ENCODE results near the gene PRM1. TPM values are rescaled to one million over a fixed set of nuclear protein-coding genes. Genes with fewer than 3 reads are reported as not detected.

Gene PRM1
- total and polyA plus RNA-seq, 2 of the 13 experiments (the other 11 are each of a cell fraction or from before 2014, with no cell fraction given) = not detected

DNA sequence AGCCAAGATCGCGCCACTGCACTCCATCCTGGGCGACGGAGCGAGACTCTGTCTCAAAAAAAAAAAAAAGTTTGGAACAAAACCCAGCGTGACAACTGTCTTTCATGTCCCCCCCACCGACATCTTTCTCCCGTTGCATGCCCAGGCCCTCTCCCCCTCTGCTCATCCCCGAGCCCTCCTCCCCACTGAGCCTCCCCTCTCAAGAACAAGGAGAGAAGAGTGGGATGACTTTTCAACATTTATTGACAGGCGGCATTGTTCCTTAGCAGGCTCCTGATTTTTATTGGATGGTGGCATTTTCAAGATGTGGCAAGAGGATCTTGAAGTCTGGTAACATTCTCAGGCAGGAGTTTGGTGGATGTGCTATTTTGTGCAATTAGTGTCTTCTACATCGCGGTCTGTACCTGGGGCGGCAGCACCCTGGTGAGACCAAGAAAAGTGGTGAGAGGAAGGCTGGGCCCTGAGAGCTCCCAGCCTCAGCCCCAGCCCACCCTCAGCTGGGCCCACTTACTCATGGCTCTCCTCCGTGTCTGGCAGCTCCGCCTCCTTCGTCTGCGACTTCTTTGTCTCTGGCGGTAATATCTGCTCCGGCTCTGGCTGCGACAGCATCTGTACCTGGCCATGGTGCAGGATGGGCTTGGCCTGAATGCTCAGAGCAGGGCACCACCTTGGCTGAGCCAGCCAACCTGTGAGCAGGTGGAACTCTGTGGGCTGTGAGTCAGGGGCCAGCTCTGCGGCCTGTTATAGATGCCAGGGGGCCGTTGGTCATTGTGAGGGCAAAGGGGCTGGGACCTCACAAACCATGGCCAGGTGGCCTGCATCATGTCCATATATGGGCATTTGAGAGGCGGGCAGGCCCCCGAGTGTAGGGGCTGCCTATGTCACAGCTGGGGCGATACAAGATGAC is at the start of gene PRM1 (continued):
- TF ChIP-seq, protein P1, sequence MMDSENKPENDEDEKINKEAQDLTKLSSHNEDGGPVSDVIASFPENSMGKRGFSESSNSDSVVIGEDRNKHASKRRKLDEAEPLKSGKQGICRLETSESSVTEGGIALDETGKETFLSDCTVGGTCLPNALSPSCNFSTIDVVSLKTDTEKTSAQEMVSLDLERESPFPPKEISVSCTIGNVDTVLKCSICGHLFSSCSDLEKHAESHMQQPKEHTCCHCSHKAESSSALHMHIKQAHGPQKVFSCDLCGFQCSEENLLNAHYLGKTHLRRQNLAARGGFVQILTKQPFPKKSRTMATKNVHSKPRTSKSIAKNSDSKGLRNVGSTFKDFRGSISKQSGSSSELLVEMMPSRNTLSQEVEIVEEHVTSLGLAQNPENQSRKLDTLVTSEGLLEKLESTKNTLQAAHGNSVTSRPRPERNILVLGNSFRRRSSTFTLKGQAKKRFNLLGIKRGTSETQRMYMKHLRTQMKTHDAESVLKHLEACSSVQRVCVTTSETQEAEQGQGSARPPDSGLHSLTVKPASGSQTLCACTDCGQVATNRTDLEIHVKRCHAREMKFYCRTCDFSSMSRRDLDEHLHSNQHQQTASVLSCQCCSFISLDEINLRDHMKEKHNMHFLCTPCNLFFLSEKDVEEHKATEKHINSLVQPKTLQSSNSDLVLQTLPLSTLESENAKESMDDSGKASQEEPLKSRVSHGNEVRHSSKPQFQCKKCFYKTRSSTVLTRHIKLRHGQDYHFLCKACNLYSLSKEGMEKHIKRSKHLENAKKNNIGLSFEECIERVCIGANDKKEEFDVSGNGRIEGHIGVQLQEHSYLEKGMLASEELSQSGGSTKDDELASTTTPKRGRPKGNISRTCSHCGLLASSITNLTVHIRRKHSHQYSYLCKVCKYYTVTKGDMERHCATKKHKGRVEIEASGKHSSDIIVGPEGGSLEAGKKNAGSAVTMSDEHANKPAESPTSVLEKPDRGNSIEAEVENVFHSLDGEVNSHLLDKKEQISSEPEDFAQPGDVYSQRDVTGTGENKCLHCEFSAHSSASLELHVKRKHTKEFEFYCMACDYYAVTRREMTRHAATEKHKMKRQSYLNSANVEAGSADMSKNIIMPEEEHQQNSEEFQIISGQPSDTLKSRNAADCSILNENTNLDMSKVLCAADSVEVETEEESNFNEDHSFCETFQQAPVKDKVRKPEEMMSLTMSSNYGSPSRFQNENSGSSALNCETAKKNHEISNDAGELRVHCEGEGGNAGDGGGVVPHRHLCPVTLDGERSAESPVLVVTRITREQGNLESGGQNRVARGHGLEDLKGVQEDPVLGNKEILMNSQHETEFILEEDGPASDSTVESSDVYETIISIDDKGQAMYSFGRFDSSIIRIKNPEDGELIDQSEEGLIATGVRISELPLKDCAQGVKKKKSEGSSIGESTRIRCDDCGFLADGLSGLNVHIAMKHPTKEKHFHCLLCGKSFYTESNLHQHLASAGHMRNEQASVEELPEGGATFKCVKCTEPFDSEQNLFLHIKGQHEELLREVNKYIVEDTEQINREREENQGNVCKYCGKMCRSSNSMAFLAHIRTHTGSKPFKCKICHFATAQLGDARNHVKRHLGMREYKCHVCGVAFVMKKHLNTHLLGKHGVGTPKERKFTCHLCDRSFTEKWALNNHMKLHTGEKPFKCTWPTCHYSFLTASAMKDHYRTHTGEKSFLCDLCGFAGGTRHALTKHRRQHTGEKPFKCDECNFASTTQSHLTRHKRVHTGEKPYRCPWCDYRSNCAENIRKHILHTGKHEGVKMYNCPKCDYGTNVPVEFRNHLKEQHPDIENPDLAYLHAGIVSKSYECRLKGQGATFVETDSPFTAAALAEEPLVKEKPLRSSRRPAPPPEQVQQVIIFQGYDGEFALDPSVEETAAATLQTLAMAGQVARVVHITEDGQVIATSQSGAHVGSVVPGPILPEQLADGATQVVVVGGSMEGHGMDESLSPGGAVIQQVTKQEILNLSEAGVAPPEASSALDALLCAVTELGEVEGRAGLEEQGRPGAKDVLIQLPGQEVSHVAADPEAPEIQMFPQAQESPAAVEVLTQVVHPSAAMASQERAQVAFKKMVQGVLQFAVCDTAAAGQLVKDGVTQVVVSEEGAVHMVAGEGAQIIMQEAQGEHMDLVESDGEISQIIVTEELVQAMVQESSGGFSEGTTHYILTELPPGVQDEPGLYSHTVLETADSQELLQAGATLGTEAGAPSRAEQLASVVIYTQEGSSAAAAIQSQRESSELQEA (CRISPR knock-in tag; IDR thresholded peaks at IDR 0.05; ENCODE audit: not compliant biosample characterization) = peak; percentile 72
- TF ChIP-seq TARDBP (CRISPR knock-in tag; IDR thresholded peaks at IDR 0.05) (no peak), ZBTB42 (CRISPR knock-in tag; IDR thresholded peaks at IDR 0.05) (no peak), ZNF432 (CRISPR knock-in tag; IDR thresholded peaks at IDR 0.05; ENCODE audit: borderline replicate concordance) (no peak), ZNF234 (CRISPR knock-in tag; conservative IDR thresholded peaks at IDR 0.05) (no peak), BRD4 (CRISPR knock-in tag; IDR thresholded peaks at IDR 0.05) (peak; percentile 69; the same call in 1 of the 2 replicates), ZNF292 (CRISPR knock-in tag; IDR thresholded peaks at IDR 0.05; ENCODE audit: borderline replicate concordance, low read depth) (no peak; the same call in 1 of the 2 replicates), ZSCAN21 (CRISPR knock-in tag; IDR thresholded peaks at IDR 0.05; ENCODE audit: borderline replicate concordance) (no peak), RORA (CRISPR knock-in tag; IDR thresholded peaks at IDR 0.05) (no peak)
- TF ChIP-seq, protein P2, sequence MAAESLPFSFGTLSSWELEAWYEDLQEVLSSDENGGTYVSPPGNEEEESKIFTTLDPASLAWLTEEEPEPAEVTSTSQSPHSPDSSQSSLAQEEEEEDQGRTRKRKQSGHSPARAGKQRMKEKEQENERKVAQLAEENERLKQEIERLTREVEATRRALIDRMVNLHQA (CRISPR knock-in tag; IDR thresholded peaks at IDR 0.05) = no peak
- TF ChIP-seq, protein P3, sequence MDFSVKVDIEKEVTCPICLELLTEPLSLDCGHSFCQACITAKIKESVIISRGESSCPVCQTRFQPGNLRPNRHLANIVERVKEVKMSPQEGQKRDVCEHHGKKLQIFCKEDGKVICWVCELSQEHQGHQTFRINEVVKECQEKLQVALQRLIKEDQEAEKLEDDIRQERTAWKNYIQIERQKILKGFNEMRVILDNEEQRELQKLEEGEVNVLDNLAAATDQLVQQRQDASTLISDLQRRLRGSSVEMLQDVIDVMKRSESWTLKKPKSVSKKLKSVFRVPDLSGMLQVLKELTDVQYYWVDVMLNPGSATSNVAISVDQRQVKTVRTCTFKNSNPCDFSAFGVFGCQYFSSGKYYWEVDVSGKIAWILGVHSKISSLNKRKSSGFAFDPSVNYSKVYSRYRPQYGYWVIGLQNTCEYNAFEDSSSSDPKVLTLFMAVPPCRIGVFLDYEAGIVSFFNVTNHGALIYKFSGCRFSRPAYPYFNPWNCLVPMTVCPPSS (IDR thresholded peaks at IDR 0.05) = no peak
- TF ChIP-seq, protein P4, sequence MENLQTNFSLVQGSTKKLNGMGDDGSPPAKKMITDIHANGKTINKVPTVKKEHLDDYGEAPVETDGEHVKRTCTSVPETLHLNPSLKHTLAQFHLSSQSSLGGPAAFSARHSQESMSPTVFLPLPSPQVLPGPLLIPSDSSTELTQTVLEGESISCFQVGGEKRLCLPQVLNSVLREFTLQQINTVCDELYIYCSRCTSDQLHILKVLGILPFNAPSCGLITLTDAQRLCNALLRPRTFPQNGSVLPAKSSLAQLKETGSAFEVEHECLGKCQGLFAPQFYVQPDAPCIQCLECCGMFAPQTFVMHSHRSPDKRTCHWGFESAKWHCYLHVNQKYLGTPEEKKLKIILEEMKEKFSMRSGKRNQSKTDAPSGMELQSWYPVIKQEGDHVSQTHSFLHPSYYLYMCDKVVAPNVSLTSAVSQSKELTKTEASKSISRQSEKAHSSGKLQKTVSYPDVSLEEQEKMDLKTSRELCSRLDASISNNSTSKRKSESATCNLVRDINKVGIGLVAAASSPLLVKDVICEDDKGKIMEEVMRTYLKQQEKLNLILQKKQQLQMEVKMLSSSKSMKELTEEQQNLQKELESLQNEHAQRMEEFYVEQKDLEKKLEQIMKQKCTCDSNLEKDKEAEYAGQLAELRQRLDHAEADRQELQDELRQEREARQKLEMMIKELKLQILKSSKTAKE (CRISPR knock-in tag; IDR thresholded peaks at IDR 0.05; ENCODE audit: borderline replicate concordance) = no peak
